Upper lobe of right lung (tissue), 1 donor: ENCODE data around the gene CKLF. TPM values are rescaled to one million over a fixed set of nuclear protein-coding genes. Genes with fewer than 3 reads are reported as not detected.

ENCODE experiments used
- ATAC-seq: fragments of 200-7000 bp; cut with Tn5 transposase; one replicate; pipeline ENCODE4 v1.9.1; 2020; ENCODE audit warnings: mild to moderate bottlenecking, moderate library complexity
- DNase-seq: peaks from one replicate; pipeline ENCODE4 v3.0.0-alpha.2; 2020
- H3K27ac ChIP-seq: fragments of 200-600 bp; one replicate; pipeline ENCODE4 v1.8.0; 2022
- H3K27me3 ChIP-seq: fragments of 200-600 bp; one replicate; pipeline ENCODE4 v1.8.0; 2022; ENCODE audit warnings: mild to moderate bottlenecking
- H3K36me3 ChIP-seq: fragments of 200-600 bp; one replicate; pipeline ENCODE4 v1.8.0; 2022
- H3K4me1 ChIP-seq: fragments of 200-600 bp; one replicate; pipeline ENCODE4 v1.8.0; 2022
- H3K4me3 ChIP-seq: fragments of 200-600 bp; one replicate; pipeline ENCODE4 v1.8.0; 2022; ENCODE audit warnings: mild to moderate bottlenecking
- H3K9me3 ChIP-seq: fragments of 200-600 bp; one replicate; pipeline ENCODE4 v1.8.0; 2022
- CTCF ChIP-seq: fragments of 200-600 bp; IDR thresholded peaks from one replicate; pipeline ENCODE4 v1.8.0; 2022; ENCODE audit warnings: antibody characterized with exemption
- intact Hi-C: fragments of 100-400 bp; cut with DNase I; formaldehyde crosslinking; loops from one replicate; pipeline ENCODE4 v1.11.0; 2022
- total RNA-seq: library from RNA; stranded (reverse); fragmentation: NEBNext Ultra II Directional; extraction: Animal tissue kit (Norgen Biotek cat#: 25700); gene quantifications from one replicate; pipeline ENCODE4 v1.2.1, GENCODE V29; 2021
- donor health status: DM: no; HTN: yes; CAD: no; lungs with severe emphysema.

CKLF gene
- total RNA-seq, 1 donor from 2014 or later, result 57.6 TPM

GRCh38 chr16:66585481-66586239 lies 33.3 kb downstream of the CKLF start:
- no peak for TF ChIP-seq CTCF
- Histone ChIP-seq H3K4me1 (peaks cover 4% of the 10 kb centered on the region), H3K27me3 (no peaks in the 10 kb centered on the region), H3K9me3 (no peaks in the 10 kb centered on the region), H3K36me3 (no peaks in the 10 kb centered on the region), H3K27ac (peak overlapping the region; percentile 24), H3K4me3 (no peak overlapping the region)
- ATAC-seq (peak; percentile 61), DNase-seq (no peak)
- intact Hi-C loops, result no loop called here

DNA sequence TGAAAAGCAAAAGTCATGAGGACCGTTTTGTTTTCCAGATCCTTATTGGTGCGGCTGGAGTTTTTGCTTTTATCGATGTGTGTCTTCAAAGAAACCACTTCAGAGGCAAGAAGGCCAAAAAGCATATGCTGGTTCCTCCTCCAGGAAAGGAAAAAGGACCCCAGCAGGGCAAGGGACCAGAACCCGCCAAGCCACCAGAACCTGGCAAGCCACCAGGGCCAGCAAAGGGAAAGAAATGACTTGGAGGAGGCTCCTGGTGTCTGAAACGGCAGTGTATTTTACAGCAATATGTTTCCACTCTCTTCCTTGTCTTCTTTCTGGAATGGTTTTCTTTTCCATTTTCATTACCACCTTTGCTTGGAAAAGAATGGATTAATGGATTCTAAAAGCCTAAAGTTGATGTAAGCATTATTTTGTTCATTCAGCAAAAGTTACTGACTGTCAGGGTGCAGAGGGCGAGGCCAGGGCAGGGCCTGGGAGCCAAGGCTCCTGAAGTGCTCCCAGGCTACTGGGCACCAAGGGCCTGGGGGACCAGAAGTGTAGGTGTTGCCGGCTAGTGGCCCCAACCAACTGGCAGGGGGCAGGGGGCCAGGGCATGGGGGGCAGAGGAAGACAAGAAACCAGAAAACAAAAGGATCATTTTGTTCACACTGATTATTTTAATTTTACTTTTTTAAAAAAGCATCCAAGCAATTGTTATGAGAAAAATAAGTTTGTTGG lies 35.7 kb downstream of the CKLF start:
- DNase-seq (no peak), ATAC-seq (no peak)
- no peak for TF ChIP-seq CTCF
- intact Hi-C loops, result no loop called here
- H3K27ac ChIP-seq, result no peak overlapping the region
- no peaks in the 10 kb centered on the region for H3K27me3 ChIP-seq
- H3K9me3 ChIP-seq, result no peaks in the 10 kb centered on the region
- peaks cover 4% of the 10 kb centered on the region for H3K4me1 ChIP-seq
- H3K4me3 ChIP-seq, result no peak overlapping the region
- H3K36me3 ChIP-seq, result no peaks in the 10 kb centered on the region

DNA sequence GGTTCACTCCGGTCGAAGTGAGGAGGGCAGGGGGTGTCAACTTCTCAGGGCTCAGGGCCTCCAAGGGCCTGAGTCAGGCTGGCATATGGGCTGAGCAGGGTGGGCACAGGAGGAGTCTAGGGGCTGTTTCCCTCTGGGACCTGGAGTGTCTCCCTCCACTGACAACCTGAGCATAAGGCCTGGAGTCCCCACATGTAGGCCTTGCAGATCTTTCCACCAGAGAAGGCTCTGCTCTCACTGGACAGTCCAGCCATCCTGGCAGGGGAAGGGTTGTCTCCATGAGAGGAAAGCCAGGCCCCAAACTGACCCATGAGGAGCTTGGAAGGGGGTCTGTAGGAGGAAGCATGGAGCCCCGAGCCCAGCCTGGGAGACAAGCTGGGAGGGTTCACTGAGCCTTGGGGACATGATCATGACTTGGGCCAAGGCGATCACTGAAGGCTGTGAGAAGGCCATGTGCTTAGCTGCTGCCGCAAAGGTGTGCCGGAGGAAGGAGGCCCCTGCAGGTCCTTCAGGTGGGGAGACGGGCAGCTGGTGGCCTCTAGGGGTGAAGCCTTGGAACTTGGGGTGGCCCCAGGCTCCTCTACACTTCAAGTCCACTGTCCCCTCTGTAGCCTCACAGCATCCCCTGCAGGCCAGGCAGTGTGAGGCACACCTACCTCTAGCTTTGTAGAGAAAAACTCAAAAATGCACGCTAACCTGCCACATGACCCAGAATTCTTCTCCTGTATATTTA lies 36.8 kb downstream of the CKLF start:
- DNase-seq, result peak; percentile 82
- Histone ChIP-seq H3K4me3 (no peak overlapping the region), H3K27ac (no peak overlapping the region), H3K36me3 (no peaks in the 10 kb centered on the region), H3K27me3 (no peaks in the 10 kb centered on the region), H3K4me1 (peaks cover 4% of the 10 kb centered on the region), H3K9me3 (no peaks in the 10 kb centered on the region)
- TF ChIP-seq CTCF, result peak; percentile 66
- ATAC-seq, result peak; percentile 97
- intact Hi-C loops, result no loop called here

DNA sequence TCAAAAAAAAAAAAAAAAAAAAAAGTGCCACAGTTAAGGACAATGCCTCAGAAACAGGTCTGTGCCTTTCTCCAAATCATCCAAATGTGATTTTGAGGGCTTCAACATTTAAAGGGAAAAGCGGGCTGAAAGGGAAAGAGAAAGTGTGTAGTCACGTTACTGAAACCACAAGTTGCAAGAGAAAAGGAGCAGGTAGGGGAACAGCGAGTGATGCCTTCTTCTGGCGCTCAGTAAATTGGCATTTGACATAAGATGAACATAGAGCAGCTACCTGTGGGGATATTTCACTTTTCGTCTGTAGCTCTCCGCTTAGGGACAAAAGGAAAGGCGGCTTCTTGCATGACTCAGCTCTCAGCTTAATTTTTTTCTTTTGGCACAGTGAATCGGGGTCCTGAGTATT lies 37.9 kb downstream of the CKLF start:
- no peak for ATAC-seq
- H3K27ac ChIP-seq, result no peak overlapping the region
- no peaks in the 10 kb centered on the region for H3K27me3 ChIP-seq
- no peak overlapping the region for H3K4me3 ChIP-seq
- no peaks in the 10 kb centered on the region for H3K36me3 ChIP-seq
- intact Hi-C loops, result no loop called here
- no peak for DNase-seq
- no peak for TF ChIP-seq CTCF
- H3K4me1 ChIP-seq, result peaks cover 4% of the 10 kb centered on the region
- no peaks in the 10 kb centered on the region for H3K9me3 ChIP-seq

DNA sequence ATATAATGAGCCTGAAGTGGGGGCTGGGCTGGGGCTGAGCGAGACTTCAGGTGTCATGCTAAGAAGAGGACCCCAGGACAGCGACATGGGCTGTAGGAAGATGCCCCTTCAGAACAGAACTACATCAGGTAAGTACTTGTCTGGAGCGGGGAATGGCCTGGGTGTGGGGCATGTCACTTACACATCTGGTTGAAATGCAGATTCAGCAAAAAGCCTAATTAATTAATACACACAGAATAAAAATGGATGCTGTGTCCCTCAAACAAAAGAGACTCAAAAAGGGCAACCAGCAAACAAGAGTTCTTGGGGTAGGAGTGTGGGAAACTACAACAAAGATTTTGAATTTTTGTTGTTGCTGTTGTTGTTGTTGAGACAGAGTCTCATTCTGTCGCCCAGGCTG lies 38.6 kb downstream of the CKLF start:
- intact Hi-C loops, result no loop called here
- no peak for DNase-seq
- ATAC-seq, result no peak
- H3K9me3 ChIP-seq, result no peaks in the 10 kb centered on the region
- TF ChIP-seq CTCF, result no peak
- no peaks in the 10 kb centered on the region for H3K36me3 ChIP-seq
- no peaks in the 10 kb centered on the region for H3K27me3 ChIP-seq
- H3K4me1 ChIP-seq, result no peaks in the 10 kb centered on the region
- H3K4me3 ChIP-seq, result no peak overlapping the region
- H3K27ac ChIP-seq, result no peak overlapping the region
